ENCODE measurements around the gene DNAH3. TPM values are rescaled to one million over a fixed set of nuclear protein-coding genes. Genes with fewer than 3 reads are reported as not detected.

Gene DNAH3
- total RNA-seq, 1 donor from 2014 or later, result not detected

- H3K27me3 Mint-ChIP-seq (ENCODE audit: unreplicated experiment), result no peaks in the 10 kb centered on the region
- H3K4me3 Mint-ChIP-seq (ENCODE audit: unreplicated experiment), result no peak overlapping the region
- no peaks in the 10 kb centered on the region for H3K36me3 Mint-ChIP-seq (ENCODE audit: unreplicated experiment)
- no peaks in the 10 kb centered on the region for H3K9me3 Mint-ChIP-seq (ENCODE audit: unreplicated experiment)
- TF ChIP-seq CTCF (IDR thresholded peaks at IDR 0.05), result no peak
- DNase-seq (ENCODE audit: extremely low spot score, unreplicated experiment), result no peak
- H3K27ac Mint-ChIP-seq (ENCODE audit: unreplicated experiment), result no peak overlapping the region
- no peaks in the 10 kb centered on the region for H3K4me1 Mint-ChIP-seq (ENCODE audit: unreplicated experiment)
Observed at GRCh38 chr16:20942256-20942655, 208.4 kb downstream of the DNAH3 start.

GRCh38 chr16:20941636-20941926 is 209.1 kb downstream of the DNAH3 start:
- Mint-ChIP-seq H3K36me3 (ENCODE audit: unreplicated experiment) (no peaks in the 10 kb centered on the region), H3K4me1 (ENCODE audit: unreplicated experiment) (no peaks in the 10 kb centered on the region), H3K9me3 (ENCODE audit: unreplicated experiment) (no peaks in the 10 kb centered on the region), H3K4me3 (ENCODE audit: unreplicated experiment) (no peak overlapping the region), H3K27me3 (ENCODE audit: unreplicated experiment) (peaks cover 4% of the 10 kb centered on the region), H3K27ac (ENCODE audit: unreplicated experiment) (no peak overlapping the region)
- TF ChIP-seq CTCF (IDR thresholded peaks at IDR 0.05), result no peak
- DNase-seq (ENCODE audit: extremely low spot score, unreplicated experiment), result no peak

GRCh38 chr16:20940871-20941635 is 209.6 kb downstream of the DNAH3 start:
- Mint-ChIP-seq H3K36me3 (ENCODE audit: unreplicated experiment) (no peaks in the 10 kb centered on the region), H3K4me3 (ENCODE audit: unreplicated experiment) (no peak overlapping the region), H3K27me3 (ENCODE audit: unreplicated experiment) (peaks cover 9% of the 10 kb centered on the region), H3K27ac (ENCODE audit: unreplicated experiment) (no peak overlapping the region), H3K4me1 (ENCODE audit: unreplicated experiment) (no peaks in the 10 kb centered on the region), H3K9me3 (ENCODE audit: unreplicated experiment) (no peaks in the 10 kb centered on the region)
- no peak for DNase-seq (ENCODE audit: extremely low spot score, unreplicated experiment)
- TF ChIP-seq CTCF (IDR thresholded peaks at IDR 0.05), result no peak

- DNase-seq (ENCODE audit: extremely low spot score, unreplicated experiment), result no peak
- H3K36me3 Mint-ChIP-seq (ENCODE audit: unreplicated experiment), result no peaks in the 10 kb centered on the region
- H3K4me1 Mint-ChIP-seq (ENCODE audit: unreplicated experiment), result no peaks in the 10 kb centered on the region
- TF ChIP-seq CTCF (IDR thresholded peaks at IDR 0.05), result no peak
- H3K9me3 Mint-ChIP-seq (ENCODE audit: unreplicated experiment), result no peaks in the 10 kb centered on the region
- H3K4me3 Mint-ChIP-seq (ENCODE audit: unreplicated experiment), result no peak overlapping the region
- H3K27me3 Mint-ChIP-seq (ENCODE audit: unreplicated experiment), result peaks cover 20% of the 10 kb centered on the region
- no peak overlapping the region for H3K27ac Mint-ChIP-seq (ENCODE audit: unreplicated experiment)
Observed at GRCh38 chr16:20939611-20940010, 211.0 kb downstream of the DNAH3 start.

- TF ChIP-seq CTCF (IDR thresholded peaks at IDR 0.05), result no peak
- Mint-ChIP-seq H3K4me3 (ENCODE audit: unreplicated experiment) (no peak overlapping the region), H3K9me3 (ENCODE audit: unreplicated experiment) (no peaks in the 10 kb centered on the region), H3K27ac (ENCODE audit: unreplicated experiment) (no peak overlapping the region), H3K36me3 (ENCODE audit: unreplicated experiment) (no peaks in the 10 kb centered on the region), H3K4me1 (ENCODE audit: unreplicated experiment) (no peaks in the 10 kb centered on the region), H3K27me3 (ENCODE audit: unreplicated experiment) (peaks cover 23% of the 10 kb centered on the region)
- DNase-seq (ENCODE audit: extremely low spot score, unreplicated experiment), result no peak
Observed at GRCh38 chr16:20938426-20938825, 212.2 kb downstream of the DNAH3 start.
